Hepatocyte (in vitro differentiated cells): ENCODE data around the gene GPR78.

Source experiments
- CTCF ChIP-seq: fragments of 200-600 bp; sonication (generic); IDR thresholded peaks from 2 replicates; pipeline ENCODE4 v1.5.1; 2016; ENCODE audit warnings: antibody characterized with exemption, mild to moderate bottlenecking; ENCODE audit not compliant: poor library complexity
- EZH2 ChIP-seq: fragments of 200-600 bp; sonication (generic); IDR thresholded peaks from 2 replicates; pipeline ENCODE4 v1.6.1; 2016; ENCODE audit warnings: antibody characterized with exemption, mild to moderate bottlenecking, borderline replicate concordance
- EZH2phosphoT487 ChIP-seq: fragments of 200-600 bp; sonication (generic); IDR thresholded peaks from one replicate; pipeline ENCODE4 v1.6.1; 2018; ENCODE audit warnings: antibody characterized with exemption, mild to moderate bottlenecking, low read depth, moderate library complexity; ENCODE audit not compliant: unreplicated experiment, severe bottlenecking

DNA sequence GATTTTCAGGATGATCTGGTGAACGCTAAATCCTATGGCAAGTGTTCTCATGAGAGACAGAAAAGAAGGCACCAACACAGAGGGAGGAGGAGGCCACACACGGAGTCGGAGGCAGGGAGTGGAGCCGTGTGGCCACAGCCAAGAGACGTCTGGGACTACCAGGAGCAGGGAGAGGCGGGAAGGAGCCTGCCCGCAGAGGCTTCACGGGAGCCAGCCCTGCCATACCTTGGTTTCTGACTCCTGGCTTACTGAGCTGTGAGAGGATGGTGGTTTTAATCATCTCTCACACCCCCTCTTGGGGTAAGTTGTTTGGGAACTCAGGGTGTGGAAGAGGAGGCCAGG, 33.5 kb upstream of the GPR78 start:
- TF ChIP-seq CTCF (no peak), EZH2phosphoT487 (no peak), EZH2 (no peak)
